ENCODE measurements around the gene NKX3-2.

- TF ChIP-seq CTCF (IDR thresholded peaks at IDR 0.05; ENCODE audit: low read length) (no peak), EZH2 (optimal IDR thresholded peaks at IDR 0.05; ENCODE audit: low read depth, low read length) (no peak)
Observed at GRCh38 chr4:13543032-13543838, 1.1 kb downstream of the NKX3-2 start.

All from MM.1S (cell line).